ENCODE results near the gene WDFY3. TPM values are rescaled to one million over a fixed set of nuclear protein-coding genes. Genes with fewer than 3 reads are reported as not detected.

Gene WDFY3
- total and polyA plus RNA-seq, 3 donors from 2014 or later = 31.7 to 168 (median 126) TPM

DNA sequence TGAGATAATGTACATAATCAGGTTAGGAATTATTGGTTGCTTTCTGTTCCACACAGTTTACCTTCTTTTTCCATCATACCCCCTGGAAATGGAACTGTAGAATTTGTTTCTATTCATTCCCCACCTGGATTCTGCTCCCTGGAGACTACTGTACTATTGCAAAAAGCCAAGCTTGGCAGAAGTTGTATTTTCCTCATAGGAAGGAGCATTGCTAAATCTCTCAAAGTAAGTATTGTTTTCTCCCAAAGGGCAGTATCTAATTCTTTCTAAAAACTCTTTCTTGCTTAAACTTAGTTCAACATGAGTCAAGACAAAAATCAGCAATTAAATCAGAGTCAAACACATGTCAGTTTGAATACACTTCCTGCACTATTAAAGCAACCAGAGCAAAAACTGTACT lies 247.4 kb downstream of the WDFY3 start:
- no peak for DNase-seq
- intact Hi-C loops (cut with DNase I; ENCODE audit: low total_unique reads) = no loop called here
- Histone ChIP-seq H3K36me3 (ENCODE audit: low read depth, missing control alignments) (no peaks in the 10 kb centered on the region), H3K4me1 (no peaks in the 10 kb centered on the region), H3K4me3 (no peak overlapping the region), H3K27me3 (no peaks in the 10 kb centered on the region), H3K27ac (no peak overlapping the region), H3K9me3 (no peaks in the 10 kb centered on the region)
- no peak for TF ChIP-seq POLR2A (IDR thresholded peaks at IDR 0.05)
- TF ChIP-seq, protein P1, sequence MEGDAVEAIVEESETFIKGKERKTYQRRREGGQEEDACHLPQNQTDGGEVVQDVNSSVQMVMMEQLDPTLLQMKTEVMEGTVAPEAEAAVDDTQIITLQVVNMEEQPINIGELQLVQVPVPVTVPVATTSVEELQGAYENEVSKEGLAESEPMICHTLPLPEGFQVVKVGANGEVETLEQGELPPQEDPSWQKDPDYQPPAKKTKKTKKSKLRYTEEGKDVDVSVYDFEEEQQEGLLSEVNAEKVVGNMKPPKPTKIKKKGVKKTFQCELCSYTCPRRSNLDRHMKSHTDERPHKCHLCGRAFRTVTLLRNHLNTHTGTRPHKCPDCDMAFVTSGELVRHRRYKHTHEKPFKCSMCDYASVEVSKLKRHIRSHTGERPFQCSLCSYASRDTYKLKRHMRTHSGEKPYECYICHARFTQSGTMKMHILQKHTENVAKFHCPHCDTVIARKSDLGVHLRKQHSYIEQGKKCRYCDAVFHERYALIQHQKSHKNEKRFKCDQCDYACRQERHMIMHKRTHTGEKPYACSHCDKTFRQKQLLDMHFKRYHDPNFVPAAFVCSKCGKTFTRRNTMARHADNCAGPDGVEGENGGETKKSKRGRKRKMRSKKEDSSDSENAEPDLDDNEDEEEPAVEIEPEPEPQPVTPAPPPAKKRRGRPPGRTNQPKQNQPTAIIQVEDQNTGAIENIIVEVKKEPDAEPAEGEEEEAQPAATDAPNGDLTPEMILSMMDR (IDR thresholded peaks at IDR 0.05) = no peak

DNA sequence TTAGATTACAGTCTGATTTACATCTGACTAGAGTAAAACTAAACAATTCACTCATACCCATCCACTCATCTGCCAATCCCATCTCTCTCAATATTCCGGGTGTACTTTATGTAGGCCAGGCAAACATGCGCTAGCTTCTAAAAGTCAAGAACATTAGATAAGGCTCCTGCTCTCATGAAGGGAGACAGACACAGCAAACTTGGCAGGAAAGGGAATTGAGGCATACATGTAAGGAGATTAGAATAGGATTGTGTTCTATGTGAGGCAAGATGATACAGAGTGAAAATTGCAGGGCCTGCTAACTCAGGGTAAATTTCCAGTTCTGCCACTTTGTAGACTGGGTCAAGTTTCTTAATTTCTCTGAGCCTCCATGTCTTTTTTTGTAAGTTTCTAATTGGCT lies 247.8 kb downstream of the WDFY3 start:
- TF ChIP-seq POLR2A (IDR thresholded peaks at IDR 0.05) = no peak
- TF ChIP-seq, protein P1 (IDR thresholded peaks at IDR 0.05) = no peak
- no peaks in the 10 kb centered on the region for H3K36me3 ChIP-seq (ENCODE audit: low read depth, missing control alignments)
- H3K27ac ChIP-seq = no peak overlapping the region

DNA sequence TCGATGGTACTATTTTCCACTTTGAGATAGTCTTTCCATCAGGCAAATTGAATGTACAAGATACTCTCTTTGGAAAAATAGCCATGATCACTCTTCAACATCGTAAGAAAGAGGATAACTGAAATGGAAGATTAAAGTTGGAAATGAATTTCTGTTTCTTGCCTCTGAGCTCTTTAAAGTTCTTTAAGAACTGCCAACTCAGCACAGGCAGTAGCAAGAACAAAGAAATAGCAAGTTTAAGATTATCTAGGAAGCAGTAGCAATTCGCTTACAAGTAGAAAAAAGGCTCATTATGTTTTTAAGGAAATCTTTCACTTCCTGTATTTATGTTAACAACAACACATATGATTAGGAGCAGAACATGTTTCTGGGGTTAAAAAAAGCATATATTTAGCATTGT lies 255.9 kb downstream of the WDFY3 start:
- H3K36me3 ChIP-seq (ENCODE audit: low read depth, missing control alignments) = no peaks in the 10 kb centered on the region
- WGBS, 2 donors = 85 to 87% methylated on average over 3 of the region's 3 CpGs
- no peaks in the 10 kb centered on the region for H3K27me3 ChIP-seq
- no peak overlapping the region for H3K4me3 ChIP-seq
- intact Hi-C loops (cut with DNase I; ENCODE audit: low total_unique reads) = no loop called here
- H3K27ac ChIP-seq = no peak overlapping the region
- TF ChIP-seq, protein P1 (IDR thresholded peaks at IDR 0.05) = no peak
- TF ChIP-seq POLR2A (IDR thresholded peaks at IDR 0.05) = no peak
- no peak for DNase-seq
- no peaks in the 10 kb centered on the region for H3K4me1 ChIP-seq
- H3K9me3 ChIP-seq = no peaks in the 10 kb centered on the region

More for the DNA sequence above, 247.8 kb downstream of the WDFY3 start:
- 76 to 92% methylated on average over 2 of the region's 2 CpGs for WGBS, 2 donors
- no peak for DNase-seq
- no peaks in the 10 kb centered on the region for H3K9me3 ChIP-seq
- H3K4me1 ChIP-seq = no peaks in the 10 kb centered on the region
- intact Hi-C loops (cut with DNase I; ENCODE audit: low total_unique reads) = no loop called here
- no peak overlapping the region for H3K4me3 ChIP-seq
- H3K27me3 ChIP-seq = no peaks in the 10 kb centered on the region

DNA sequence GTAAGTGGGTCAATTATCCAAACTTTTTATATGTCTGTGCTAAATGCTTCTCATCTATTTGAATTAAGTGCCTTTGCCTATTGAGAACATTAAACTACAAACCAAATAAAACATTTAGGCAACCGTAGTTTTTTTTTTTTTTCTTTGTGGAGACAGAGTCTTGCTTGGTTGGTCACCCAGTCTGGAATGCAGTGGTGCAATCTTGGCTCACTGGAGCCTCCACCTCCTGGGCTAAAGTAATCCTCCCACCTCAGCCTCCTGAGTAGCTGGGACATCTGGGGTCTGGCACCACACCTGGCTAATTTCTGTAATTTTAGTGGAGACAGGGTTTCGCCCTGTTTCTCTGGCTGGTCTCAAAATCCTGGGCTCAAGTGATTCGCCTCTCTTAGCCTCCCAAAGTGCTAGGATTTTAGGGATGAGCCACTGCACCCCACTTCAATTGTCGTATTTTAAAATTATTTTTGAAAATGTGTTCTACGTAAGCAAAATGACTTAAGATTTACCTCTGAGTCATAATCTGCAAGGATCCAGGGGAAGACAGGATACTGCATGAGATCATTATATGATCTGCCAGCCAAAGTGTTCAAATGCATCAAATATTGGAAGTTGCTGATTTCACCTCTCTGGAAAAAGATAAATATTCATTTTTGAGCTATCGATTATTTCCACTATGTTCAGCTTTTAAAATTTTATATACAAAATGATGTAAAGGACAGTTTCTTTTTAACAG lies 257.9 kb downstream of the WDFY3 start:
- H3K27ac ChIP-seq = no peak overlapping the region
- no peaks in the 10 kb centered on the region for H3K9me3 ChIP-seq
- intact Hi-C loops (cut with DNase I; ENCODE audit: low total_unique reads) = no loop called here
- WGBS, 2 donors = 94 to 98% methylated on average over 6 of the region's 6 CpGs
- H3K27me3 ChIP-seq = no peaks in the 10 kb centered on the region
- no peak overlapping the region for H3K4me3 ChIP-seq
- TF ChIP-seq, protein P1 (IDR thresholded peaks at IDR 0.05) = no peak
- no peak for TF ChIP-seq POLR2A (IDR thresholded peaks at IDR 0.05)
- no peak for DNase-seq
- no peaks in the 10 kb centered on the region for H3K4me1 ChIP-seq
- no peaks in the 10 kb centered on the region for H3K36me3 ChIP-seq (ENCODE audit: low read depth, missing control alignments)

DNA sequence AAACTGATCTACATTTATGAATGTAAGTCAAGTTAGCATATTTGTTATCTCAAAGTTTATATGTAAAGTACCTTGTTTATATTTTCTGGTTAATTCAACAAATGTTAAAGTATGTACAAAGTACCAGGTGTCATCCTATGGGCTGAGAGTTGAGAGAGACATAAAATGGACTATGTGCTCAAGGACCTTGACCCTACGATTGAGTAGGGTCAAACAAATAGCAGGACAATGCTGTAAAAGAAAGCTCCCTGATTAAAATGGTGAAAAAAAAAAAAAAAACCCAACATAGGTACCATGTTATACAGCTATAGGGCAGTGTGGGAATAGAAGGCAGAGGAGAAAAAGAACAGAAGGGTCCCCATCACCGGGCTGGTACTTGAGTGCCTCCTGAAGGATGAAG lies 260.2 kb downstream of the WDFY3 start:
- TF ChIP-seq POLR2A (IDR thresholded peaks at IDR 0.05) = no peak
- TF ChIP-seq, protein P1 (IDR thresholded peaks at IDR 0.05) = no peak
- Histone ChIP-seq H3K27ac (no peak overlapping the region), H3K4me3 (no peak overlapping the region), H3K4me1 (no peaks in the 10 kb centered on the region), H3K27me3 (no peaks in the 10 kb centered on the region), H3K9me3 (no peaks in the 10 kb centered on the region), H3K36me3 (ENCODE audit: low read depth, missing control alignments) (no peaks in the 10 kb centered on the region)
- DNase-seq = no peak
- WGBS, 2 donors = 87 to 98% methylated on average over 2 of the region's 2 CpGs
- intact Hi-C loops (cut with DNase I; ENCODE audit: low total_unique reads) = no loop called here

All from testis (tissue), 3 donors.